Stimulated activated CD4-positive, alpha-beta T cell treated with anti-CD3 and anti-CD28 coated beads, Interleukin-2, amount 100 ng/mL, for 48 hours (primary cell): ENCODE results near the gene CFAP61.

ENCODE experiments used
- DNase-seq, 2 donors: peaks; one replicate each; pipeline ENCODE4 v3.0.0-alpha.2; 2020

CFAP61 gene

DNA sequence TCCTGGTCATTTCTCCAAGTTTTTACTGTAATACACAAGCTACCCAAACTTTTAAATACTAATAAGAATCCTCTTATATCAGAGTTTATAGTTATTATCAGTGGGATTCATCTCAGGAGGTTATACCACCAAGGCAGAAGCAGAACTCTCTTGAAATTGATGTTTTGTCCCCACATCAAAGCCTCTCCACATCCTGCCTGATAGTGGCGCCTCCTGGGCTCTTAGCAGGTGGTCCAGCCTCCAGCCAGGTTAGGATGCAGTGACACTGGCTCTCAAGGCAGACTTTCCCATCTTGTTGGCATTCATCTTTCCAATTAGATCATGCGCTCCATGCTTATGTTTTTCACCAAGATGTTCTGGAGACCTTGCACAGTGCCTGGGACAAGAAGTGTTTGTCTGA lies 233.7 kb downstream of the CFAP61 start:
- DNase-seq: no peak

GRCh38 chr20:20289331-20289730 lies 237.0 kb downstream of the CFAP61 start:
- DNase-seq: no peak

- DNase-seq: no peak
Observed at GRCh38 chr20:20292472-20292871, 240.1 kb downstream of the CFAP61 start.

- no peak for DNase-seq
Observed at GRCh38 chr20:20293141-20293540, 240.8 kb downstream of the CFAP61 start.

DNA sequence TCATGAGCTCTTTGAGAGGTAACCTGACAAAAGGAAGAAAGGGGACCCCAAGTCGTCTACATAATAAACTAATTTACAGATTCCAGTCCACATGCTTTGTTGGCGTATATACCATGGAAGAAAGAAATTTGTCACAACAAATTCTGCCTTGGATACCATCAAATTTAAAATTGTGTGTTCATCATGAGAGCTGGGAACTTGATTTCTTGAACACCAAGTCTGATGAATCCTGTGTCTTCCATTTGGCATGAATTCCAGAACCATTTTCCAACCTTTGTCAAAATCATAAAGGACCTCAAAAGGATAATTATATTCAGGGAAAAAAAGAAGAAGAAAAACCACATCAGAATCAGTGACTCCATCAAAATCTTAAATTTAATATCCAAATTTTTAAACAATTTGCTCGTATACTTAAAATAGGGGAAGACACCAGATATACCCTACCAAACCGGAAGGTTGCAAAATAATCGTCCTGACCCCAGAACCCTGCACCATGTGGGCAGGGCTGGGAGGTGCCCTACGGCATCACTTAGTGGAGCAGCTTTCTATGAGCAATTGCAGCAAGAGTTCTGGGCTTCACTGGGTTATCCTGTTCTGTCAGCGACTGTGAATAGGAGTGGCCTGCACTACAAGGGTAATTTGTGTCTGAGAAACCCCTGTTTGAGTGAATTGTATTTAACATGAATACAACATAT lies 241.5 kb downstream of the CFAP61 start:
- DNase-seq: no peak

GRCh38 chr20:20295621-20296498 lies 243.5 kb downstream of the CFAP61 start:
- no peak for DNase-seq

GRCh38 chr20:20297181-20297580 lies 244.8 kb downstream of the CFAP61 start:
- no peak for DNase-seq

DNA sequence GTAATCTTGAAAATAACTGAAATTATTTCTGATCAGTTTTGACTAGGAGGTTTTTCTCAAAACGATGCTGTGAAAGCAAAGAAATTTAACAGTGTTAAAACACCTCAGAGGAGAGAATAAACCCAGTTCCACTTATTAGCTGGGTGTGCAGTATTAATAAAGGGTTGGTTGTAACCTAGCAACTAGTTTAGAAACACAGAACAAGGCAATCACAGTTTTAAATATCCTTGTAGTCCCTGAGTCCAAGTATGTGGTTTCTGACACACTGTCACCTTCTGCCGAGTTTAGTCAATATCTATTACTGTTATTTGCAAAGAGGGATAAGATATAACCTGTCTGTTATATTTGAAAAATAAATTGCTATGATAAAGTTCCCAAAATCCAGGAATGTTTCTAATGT lies 245.4 kb downstream of the CFAP61 start:
- no peak for DNase-seq

GRCh38 chr20:20299904-20300303 lies 247.6 kb downstream of the CFAP61 start:
- DNase-seq: no peak

- no peak for DNase-seq
Observed at GRCh38 chr20:20303320-20303719, 251.0 kb downstream of the CFAP61 start.

DNA sequence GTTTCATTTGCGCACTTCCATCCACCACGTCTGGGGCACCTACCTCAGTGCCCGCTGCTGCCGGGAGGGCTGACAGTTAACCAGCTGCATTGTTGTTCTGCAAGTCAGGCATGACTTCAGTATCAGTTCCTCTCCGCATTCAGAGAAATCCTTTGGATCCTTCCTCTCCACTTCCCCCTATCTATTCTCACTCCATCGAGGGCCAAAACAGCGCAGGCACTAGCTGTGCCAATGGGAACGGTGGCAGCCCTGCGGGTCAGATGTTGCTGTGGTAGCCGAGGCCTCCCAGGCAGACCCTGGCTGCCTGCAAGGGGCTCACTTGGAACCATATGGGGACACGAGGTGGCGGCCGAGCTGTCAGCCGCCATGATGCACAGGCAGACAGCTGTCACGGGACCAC lies 251.4 kb downstream of the CFAP61 start:
- DNase-seq: no peak

DNA sequence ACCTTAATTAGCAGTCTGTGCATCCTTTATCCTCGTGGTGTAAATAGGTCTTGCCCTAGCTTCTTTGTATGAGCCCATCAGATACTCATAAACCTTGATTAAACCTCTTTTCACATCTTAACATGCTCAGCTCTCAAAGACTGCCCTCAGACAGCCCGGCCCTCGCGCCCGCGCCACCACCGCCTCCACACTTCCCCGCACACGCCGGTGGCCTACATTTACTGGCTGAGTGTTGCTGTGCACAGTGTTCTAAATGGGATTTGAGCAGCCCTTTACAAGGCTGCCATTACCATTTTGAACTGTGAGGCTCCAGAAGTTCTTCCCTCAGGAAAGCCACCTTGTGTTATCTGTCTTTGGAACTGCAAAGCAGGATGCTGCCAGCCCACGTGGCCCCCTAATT lies 252.6 kb downstream of the CFAP61 start:
- no peak for DNase-seq

DNA sequence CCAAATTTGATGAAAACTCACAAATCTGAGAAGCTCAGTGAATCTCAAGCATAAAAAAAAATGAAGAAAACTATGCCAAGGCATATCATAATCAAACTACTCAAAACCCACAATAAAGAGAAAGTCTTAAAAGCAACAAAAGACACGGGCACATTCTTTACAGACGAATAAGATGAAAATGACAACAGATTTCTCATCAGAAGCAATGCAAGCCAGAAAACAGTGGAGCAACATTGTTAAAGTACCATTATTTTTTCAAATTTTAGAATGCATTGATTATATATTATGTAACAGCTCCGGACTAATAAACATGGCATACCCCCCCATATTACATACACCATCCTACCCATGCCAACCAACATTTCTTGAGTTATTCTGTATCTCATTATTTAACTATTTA lies 260.2 kb downstream of the CFAP61 start:
- no peak for DNase-seq

DNA sequence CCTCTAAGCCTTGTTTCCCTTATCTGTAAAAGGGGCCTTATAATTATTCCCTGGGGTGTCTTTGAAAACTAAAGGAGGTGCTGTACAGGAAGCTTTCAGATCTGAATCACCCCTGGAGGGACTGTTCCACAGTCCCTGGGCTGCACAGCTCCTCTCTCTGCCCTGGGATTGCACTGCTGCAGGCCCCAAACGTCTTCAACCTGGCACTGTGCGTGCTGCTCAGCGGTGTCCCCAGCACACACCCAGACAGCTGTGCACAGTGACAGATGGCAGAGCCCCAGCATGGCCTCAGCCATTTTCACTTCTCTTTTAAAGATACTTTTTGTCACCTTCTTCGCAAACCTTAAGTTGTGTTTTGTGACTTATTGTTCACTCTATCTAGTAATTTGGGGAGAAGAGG lies 264.9 kb downstream of the CFAP61 start:
- no peak for DNase-seq

DNA sequence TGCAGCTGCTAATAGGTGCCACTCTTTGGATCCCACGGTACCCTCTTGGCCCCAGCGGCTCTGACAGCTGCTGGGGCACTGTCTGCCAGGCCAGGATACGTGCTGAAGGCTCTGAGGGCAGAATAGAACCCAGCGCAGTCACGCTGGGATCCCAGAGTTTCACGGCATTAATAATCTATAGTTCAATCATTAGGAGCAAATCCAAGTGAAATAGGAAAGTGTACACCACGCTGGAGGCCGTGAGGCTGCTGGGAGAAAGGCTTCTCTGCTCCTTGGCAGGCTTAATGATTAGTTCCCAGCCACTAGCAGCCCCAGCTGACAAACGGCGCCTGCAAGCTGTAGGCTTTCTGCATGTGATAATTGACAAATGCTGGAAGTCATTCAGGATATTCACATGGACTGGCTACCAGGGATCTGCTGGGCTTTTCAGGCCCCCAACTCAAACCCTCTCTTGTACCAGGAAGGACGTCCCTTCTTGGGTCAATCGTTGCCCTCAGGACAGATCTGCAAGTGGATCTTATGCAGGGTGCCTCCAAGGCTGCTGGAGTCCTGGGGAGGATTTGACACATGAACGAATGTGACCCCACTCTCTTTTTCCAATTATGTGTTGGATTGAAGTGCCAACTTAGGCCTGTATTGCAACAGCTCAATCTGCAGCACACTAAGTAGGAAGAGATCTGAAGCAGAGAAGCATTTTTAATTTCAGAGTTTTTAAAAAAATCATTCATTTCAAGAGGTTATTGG lies 265.5 kb downstream of the CFAP61 start:
- DNase-seq: no peak

GRCh38 chr20:20318365-20319161 lies 266.2 kb downstream of the CFAP61 start:
- no peak for DNase-seq

GRCh38 chr20:20321134-20321533 lies 268.8 kb downstream of the CFAP61 start:
- no peak for DNase-seq

DNA sequence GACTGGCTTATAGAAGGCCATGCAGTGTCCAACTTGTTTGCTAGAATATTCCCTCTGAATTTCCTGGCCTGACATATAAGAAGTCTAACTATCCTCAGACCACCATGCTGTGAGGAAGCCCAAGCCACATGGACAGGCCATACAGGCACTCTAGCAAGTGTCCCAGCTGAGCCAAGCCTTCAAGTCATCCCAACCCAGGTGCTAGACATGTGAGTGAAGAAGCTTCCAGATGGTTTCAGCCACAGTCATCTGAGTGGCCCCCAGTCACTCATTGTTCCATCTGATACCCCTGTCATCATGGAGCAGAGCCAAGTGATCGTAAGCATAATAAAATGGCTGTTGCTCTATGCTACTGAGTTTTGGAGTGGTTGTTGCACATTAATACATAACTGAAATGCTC lies 269.6 kb downstream of the CFAP61 start:
- DNase-seq: no peak

- no peak for DNase-seq
Observed at GRCh38 chr20:20322912-20323311, 270.6 kb downstream of the CFAP61 start.

- no peak for DNase-seq
Observed at GRCh38 chr20:20327746-20328145, 275.4 kb downstream of the CFAP61 start.

- DNase-seq: no peak
Observed at GRCh38 chr20:20329564-20329963, 277.2 kb downstream of the CFAP61 start.

GRCh38 chr20:20331156-20331555 lies 278.8 kb downstream of the CFAP61 start:
- DNase-seq: no peak

DNA sequence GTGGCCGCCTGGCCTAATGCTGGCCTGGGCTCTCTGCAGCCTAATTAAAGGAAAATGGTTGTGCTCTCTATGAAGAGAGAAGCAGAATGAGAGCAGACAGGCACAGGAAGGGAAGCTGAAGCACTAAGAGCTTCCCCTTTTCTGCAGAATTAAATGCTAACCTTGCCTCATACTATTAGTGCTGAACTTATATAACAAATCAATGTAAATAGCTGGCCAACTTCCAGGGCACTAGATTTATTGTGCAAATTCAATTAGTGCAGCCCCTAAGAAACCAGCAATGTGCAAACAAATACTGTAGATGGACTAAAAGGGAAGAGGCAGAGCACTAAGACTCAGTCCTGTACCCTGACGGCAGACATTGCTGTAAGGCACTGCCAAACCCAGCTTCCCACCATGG lies 279.5 kb downstream of the CFAP61 start:
- DNase-seq: no peak
